K562 (cell line): ENCODE results near the gene CENPT. TPM values are rescaled to one million over a fixed set of nuclear protein-coding genes. Genes with fewer than 3 reads are reported as not detected.

Experiments
- AFF1 ChIP-seq, 2 experiments: fragments of 450-650 bp; IDR thresholded peaks; 2 replicates each; pipeline ENCODE4 v1.6.1; 2018; ENCODE audit warnings: mild to moderate bottlenecking in 2 of 2, low read depth in 1 of 2; ENCODE audit not compliant: partially characterized antibody in 2 of 2
- CAMTA2 ChIP-seq: fragments of 250-450 bp; sonication (Bioruptor Pico); conservative IDR thresholded peaks from 2 replicates; pipeline ENCODE4 v1.5.1; 2022
- CBFB ChIP-seq: sonication (generic); formaldehyde crosslinking; IDR thresholded peaks from 2 replicates; pipeline ENCODE4 v1.4.0; 2020; ENCODE audit warnings: mild to moderate bottlenecking, missing genetic modification reagents
- CREBBP ChIP-seq: IDR thresholded peaks from one replicate; pipeline ENCODE4 v1.6.1; 2012; ENCODE audit warnings: low read depth, mild to moderate bottlenecking, control low read depth, inconsistent platforms, low read length
- CREM ChIP-seq: IDR thresholded peaks from 2 replicates; pipeline ENCODE4 v1.6.1; 2014; ENCODE audit warnings: antibody characterized with exemption, low read depth
- EHMT2 ChIP-seq: fragments of 450-650 bp; IDR thresholded peaks from 2 replicates; pipeline ENCODE4 v1.6.1; 2018; ENCODE audit warnings: antibody characterized with exemption
- ESRRB ChIP-seq: fragments of 250-450 bp; sonication (Bioruptor Pico); IDR thresholded peaks from 2 replicates; pipeline ENCODE4 v1.5.0; 2020; ENCODE audit warnings: mild to moderate bottlenecking, moderate library complexity, borderline replicate concordance
- FOXP1 ChIP-seq: sonication (generic); formaldehyde crosslinking; IDR thresholded peaks from 2 replicates; pipeline ENCODE4 v1.8.0; 2022; ENCODE audit warnings: mild to moderate bottlenecking, missing genetic modification reagents
- FUS ChIP-seq: fragments of 200-400 bp; formaldehyde crosslinking; optimal IDR thresholded peaks from 2 replicates; pipeline ENCODE3; 2017; ENCODE audit warnings: low read depth, low read length
- KLF1 ChIP-seq: fragments of 450-650 bp; IDR thresholded peaks from 2 replicates; pipeline ENCODE4 v1.6.1; 2016; ENCODE audit warnings: missing genetic modification characterization, missing compliant biosample characterization
- MBD2 ChIP-seq: sonication (generic); IDR thresholded peaks from 2 replicates; pipeline ENCODE4 v1.6.1; 2016; ENCODE audit warnings: low read depth, borderline replicate concordance
- PHB2 ChIP-seq: fragments of 450-650 bp; IDR thresholded peaks from 2 replicates; pipeline ENCODE4 v1.6.1; 2017; ENCODE audit warnings: low read depth
- RB1 ChIP-seq: fragments of 450-650 bp; IDR thresholded peaks from 2 replicates; pipeline ENCODE4 v1.6.1; 2017; ENCODE audit warnings: low read depth, mild to moderate bottlenecking
- SMAD1 ChIP-seq: fragments of 150-350 bp; IDR thresholded peaks from 2 replicates; pipeline ENCODE4 v1.6.1; 2014; ENCODE audit warnings: low read length, low read depth; ENCODE audit not compliant: partially characterized antibody
- SMARCC2 ChIP-seq: fragments of 450-650 bp; IDR thresholded peaks from 2 replicates; pipeline ENCODE4 v1.6.1; 2017; ENCODE audit warnings: antibody characterized with exemption, moderate library complexity, mild to moderate bottlenecking, low read depth
- TAF1 ChIP-seq: IDR thresholded peaks from 2 replicates; pipeline ENCODE4 v1.6.1; 2011; ENCODE audit warnings: mild to moderate bottlenecking, low read length, moderate library complexity; ENCODE audit not compliant: insufficient read depth, control insufficient read depth, severe bottlenecking; ENCODE audit errors: extremely low read depth
- ZNF140 ChIP-seq: fragments of 250-450 bp; sonication (Bioruptor Pico); IDR thresholded peaks from 2 replicates; pipeline ENCODE4 v1.8.0; 2021; ENCODE audit warnings: moderate library complexity, mild to moderate bottlenecking, inconsistent platforms
- ZNF212 ChIP-seq: fragments of 450-650 bp; formaldehyde crosslinking; IDR thresholded peaks from 2 replicates; pipeline ENCODE4 v1.4.0; 2020; ENCODE audit warnings: mild to moderate bottlenecking
- ZNF263 ChIP-seq: sonication (generic); formaldehyde crosslinking; IDR thresholded peaks from 2 replicates; pipeline ENCODE4 v1.8.0; 2022; ENCODE audit warnings: mild to moderate bottlenecking, missing genetic modification reagents, borderline replicate concordance
- ZNF778 ChIP-seq: fragments of 450-650 bp; formaldehyde crosslinking; IDR thresholded peaks from 2 replicates; pipeline ENCODE4 v1.4.0; 2020; ENCODE audit warnings: mild to moderate bottlenecking, moderate library complexity
- polyA plus RNA-seq, 8 experiments: library from polyadenylated mRNA; depleted of rRNA in 4 of 8; stranded (reverse) in 5 of 8; unstranded in 3 of 8; fragments of >200 nt; fragmentation: Nextera tagmentation in 2 of 8; fragmentation: Illumina TruSeq in 1 of 8; extraction: Ambion mirVana in 2 of 8; extraction: Trizol in 1 of 8; gene quantifications; 2 replicates each; pipeline versions ENCODE4 v1.2.1 to v1.2.3, GENCODE V29; 2011 to 2014; ENCODE audit warnings: inconsistent platforms in 1 of 8, missing spikeins in 1 of 8
- total RNA-seq, 7 experiments: library from RNA; depleted of rRNA in 6 of 7; stranded (reverse); fragments of >200 nt in 6 of 7; fragmentation: Illumina TruSeq in 2 of 7; extraction: Trizol in 2 of 7; gene quantifications; 2 replicates each; pipeline versions ENCODE4 v1.2.1 to v1.2.3, GENCODE V29; 2011 to 2021; ENCODE audit warnings: low replicate concordance in 1 of 7
- TF ChIP-seq, protein P1 (sequence below): fragments of 200-800 bp; sonication (Bioruptor generic); IDR thresholded peaks from 2 replicates; pipeline ENCODE4 v1.6.1; 2017; ENCODE audit warnings: missing genetic modification characterization, missing compliant biosample characterization
- TF ChIP-seq, protein P2 (sequence below), 3 experiments: IDR thresholded peaks in 2 of 3; conservative IDR thresholded peaks in 1 of 3; 2 replicates each; pipeline ENCODE4 v1.5.1; 2011 to 2012; ENCODE audit warnings: low read length in 3 of 3, mild to moderate bottlenecking in 3 of 3, control low read depth in 2 of 3, improper control_type of control experiment in 1 of 3, inconsistent platforms in 1 of 3, low read depth in 1 of 3, mixed read lengths in 1 of 3, moderate library complexity in 1 of 3; ENCODE audit not compliant: insufficient read depth in 2 of 3

CENPT gene
- total and polyA plus RNA-seq, 9 of the 15 experiments (the other 6 are each of a cell fraction or from before 2014, with no cell fraction given): 3.6 to 94.2 (median 44.1) TPM

GRCh38 chr16:67846320-67847063 lies 1.0 kb downstream of the CENPT start, which contains the start of gene NUTF2 (continued):
- TF ChIP-seq ESRRB (CRISPR knock-in tag): no peak
- TF ChIP-seq KLF1 (tag): peak; percentile 48; the same call in 1 of the 2 replicates
- TF ChIP-seq ZNF263 (CRISPR knock-in tag): 0 out of 2 replicates have a peak, but pooled peaks have one; percentile 24
- TF ChIP-seq EHMT2: no peak
- TF ChIP-seq AFF1 (IDR thresholded peaks at IDR 0.05; ENCODE audit: low read depth in 1 of 2, partially characterized antibody in 2 of 2): peak; percentile 37 to 98
- TF ChIP-seq PHB2: no peak
- peak; percentile 60 for TF ChIP-seq TAF1
- no peak for TF ChIP-seq CBFB (CRISPR knock-in tag)
- TF ChIP-seq, protein P1, sequence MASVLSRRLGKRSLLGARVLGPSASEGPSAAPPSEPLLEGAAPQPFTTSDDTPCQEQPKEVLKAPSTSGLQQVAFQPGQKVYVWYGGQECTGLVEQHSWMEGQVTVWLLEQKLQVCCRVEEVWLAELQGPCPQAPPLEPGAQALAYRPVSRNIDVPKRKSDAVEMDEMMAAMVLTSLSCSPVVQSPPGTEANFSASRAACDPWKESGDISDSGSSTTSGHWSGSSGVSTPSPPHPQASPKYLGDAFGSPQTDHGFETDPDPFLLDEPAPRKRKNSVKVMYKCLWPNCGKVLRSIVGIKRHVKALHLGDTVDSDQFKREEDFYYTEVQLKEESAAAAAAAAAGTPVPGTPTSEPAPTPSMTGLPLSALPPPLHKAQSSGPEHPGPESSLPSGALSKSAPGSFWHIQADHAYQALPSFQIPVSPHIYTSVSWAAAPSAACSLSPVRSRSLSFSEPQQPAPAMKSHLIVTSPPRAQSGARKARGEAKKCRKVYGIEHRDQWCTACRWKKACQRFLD (CRISPR knock-in tag): peak; percentile 95
- TF ChIP-seq SMAD1: peak; percentile 16
- no peak for TF ChIP-seq ZNF212 (CRISPR knock-in tag)
- TF ChIP-seq SMARCC2: no peak
- TF ChIP-seq CREBBP: no peak
- peak; percentile 87 for TF ChIP-seq CREM
- TF ChIP-seq, protein P2, sequence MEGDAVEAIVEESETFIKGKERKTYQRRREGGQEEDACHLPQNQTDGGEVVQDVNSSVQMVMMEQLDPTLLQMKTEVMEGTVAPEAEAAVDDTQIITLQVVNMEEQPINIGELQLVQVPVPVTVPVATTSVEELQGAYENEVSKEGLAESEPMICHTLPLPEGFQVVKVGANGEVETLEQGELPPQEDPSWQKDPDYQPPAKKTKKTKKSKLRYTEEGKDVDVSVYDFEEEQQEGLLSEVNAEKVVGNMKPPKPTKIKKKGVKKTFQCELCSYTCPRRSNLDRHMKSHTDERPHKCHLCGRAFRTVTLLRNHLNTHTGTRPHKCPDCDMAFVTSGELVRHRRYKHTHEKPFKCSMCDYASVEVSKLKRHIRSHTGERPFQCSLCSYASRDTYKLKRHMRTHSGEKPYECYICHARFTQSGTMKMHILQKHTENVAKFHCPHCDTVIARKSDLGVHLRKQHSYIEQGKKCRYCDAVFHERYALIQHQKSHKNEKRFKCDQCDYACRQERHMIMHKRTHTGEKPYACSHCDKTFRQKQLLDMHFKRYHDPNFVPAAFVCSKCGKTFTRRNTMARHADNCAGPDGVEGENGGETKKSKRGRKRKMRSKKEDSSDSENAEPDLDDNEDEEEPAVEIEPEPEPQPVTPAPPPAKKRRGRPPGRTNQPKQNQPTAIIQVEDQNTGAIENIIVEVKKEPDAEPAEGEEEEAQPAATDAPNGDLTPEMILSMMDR (IDR thresholded peaks at IDR 0.05 in 2 of 3, conservative IDR thresholded peaks at IDR 0.05 in 1 of 3; ENCODE audit: insufficient read depth in 2 of 3, low read depth in 1 of 3, low read length in 3 of 3): 0 out of 6 replicates have a peak, but pooled peaks of 1 of the 3 experiments have one; percentile 1
- TF ChIP-seq ZNF778 (CRISPR knock-in tag): no peak
- TF ChIP-seq FUS: no peak
- no peak for TF ChIP-seq CAMTA2
- no peak for TF ChIP-seq ZNF140 (CRISPR knock-in tag)
- TF ChIP-seq MBD2: peak; percentile 85
- peak; percentile 81 for TF ChIP-seq FOXP1 (CRISPR knock-in tag)
- TF ChIP-seq RB1: peak; percentile 52; the same call in 1 of the 2 replicates
